Fibroblast of upper back skin (primary cell): ENCODE measurements around the gene SYNGR2.
"Not testable (repeated sequence)": the region's sequence is repeated elsewhere in the genome, so short reads cannot be mapped to it uniquely, and the experiment has no call there.

Experiments
- DNase-seq: peaks from one replicate; pipeline ENCODE4 v3.0.0-alpha.2; 2013

SYNGR2 gene

GRCh38 chr17:78130437-78131101, 37.8 kb upstream of the SYNGR2 start, which contains the start of gene TMC8:
Gene TMC8, plus strand, starts transcription at chr17:78130771. Its CDS starts 818 bp downstream, at chr17:78131589.
- DNase-seq, result no peak

GRCh38 chr17:78131172-78132083, 37.0 kb upstream of the SYNGR2 start:
- DNase-seq, result no peak

- no peak for DNase-seq
Measured at GRCh38 chr17:78132084-78132676, 36.2 kb upstream of the SYNGR2 start.

- no peak for DNase-seq
Measured at GRCh38 chr17:78132767-78133178, 35.6 kb upstream of the SYNGR2 start.

GRCh38 chr17:78133179-78133951, 35.0 kb upstream of the SYNGR2 start:
- no peak for DNase-seq

- DNase-seq, result no peak
Measured at GRCh38 chr17:78133971-78134898, 34.1 kb upstream of the SYNGR2 start.

GRCh38 chr17:78134899-78135385, 33.4 kb upstream of the SYNGR2 start:
- DNase-seq, result no peak

- DNase-seq, result no peak
Measured at GRCh38 chr17:78135858-78136500, 32.4 kb upstream of the SYNGR2 start.

GRCh38 chr17:78137392-78138203, 30.8 kb upstream of the SYNGR2 start:
- no peak for DNase-seq

- DNase-seq, result no peak
Measured at GRCh38 chr17:78138204-78139060, 29.9 kb upstream of the SYNGR2 start.

GRCh38 chr17:78139861-78140168, 28.6 kb upstream of the SYNGR2 start:
- DNase-seq, result not testable (repeated sequence)

- DNase-seq, result peak; percentile 55
Measured at GRCh38 chr17:78140169-78141051, 28.0 kb upstream of the SYNGR2 start.

- no peak for DNase-seq
Measured at GRCh38 chr17:78141437-78142118, 26.8 kb upstream of the SYNGR2 start.

- peak; percentile 51 for DNase-seq
Measured at GRCh38 chr17:78142119-78142861, 26.1 kb upstream of the SYNGR2 start.

GRCh38 chr17:78143214-78144146, 24.9 kb upstream of the SYNGR2 start:
- no peak for DNase-seq
